NCI-H446 (cell line): Measurements from ENCODE around the gene ORM1.
"Not testable (repeated sequence)": the region's sequence is repeated elsewhere in the genome, so short reads cannot be mapped to it uniquely, and the experiment has no call there.

ENCODE experiments used
- DNase-seq, 2 experiments: peaks; one replicate each; lab custom pipeline; 2025; lab: John Stamatoyannopoulos, UW

Gene ORM1

GRCh38 chr9:114322831-114323531 lies at the start of gene ORM1:
TSS of gene ORM1 (plus strand) at chr9:114323098. CDS start at chr9:114323134, 36 bp downstream.
- DNase-seq, result not testable (repeated sequence)

- DNase-seq, result no peak
Observed at GRCh38 chr9:114273461-114273881, 49.4 kb upstream of the ORM1 start.

GRCh38 chr9:114274217-114274616 lies 48.7 kb upstream of the ORM1 start:
- DNase-seq, result no peak

GRCh38 chr9:114275246-114276004 lies 47.5 kb upstream of the ORM1 start:
- peak; percentile 14 to 69 for DNase-seq

GRCh38 chr9:114276908-114277821 lies 45.7 kb upstream of the ORM1 start:
- DNase-seq, result no peak

- no peak for DNase-seq
Observed at GRCh38 chr9:114278356-114278755, 44.5 kb upstream of the ORM1 start.

GRCh38 chr9:114278881-114279570 lies 43.9 kb upstream of the ORM1 start:
- no peak for DNase-seq

GRCh38 chr9:114279693-114280092 lies 43.2 kb upstream of the ORM1 start:
- DNase-seq, result no peak

GRCh38 chr9:114280636-114281472 lies 42.0 kb upstream of the ORM1 start:
- no peak for DNase-seq

GRCh38 chr9:114281473-114282103 lies 41.3 kb upstream of the ORM1 start:
- DNase-seq, result no peak

GRCh38 chr9:114282104-114282485 lies 40.8 kb upstream of the ORM1 start:
- no peak for DNase-seq

- no peak for DNase-seq
Observed at GRCh38 chr9:114282507-114282906, 40.4 kb upstream of the ORM1 start.

GRCh38 chr9:114282926-114283325 lies 40.0 kb upstream of the ORM1 start:
- DNase-seq, result no peak

GRCh38 chr9:114283551-114284111 lies 39.3 kb upstream of the ORM1 start:
- no peak for DNase-seq

GRCh38 chr9:114284316-114285060 lies 38.4 kb upstream of the ORM1 start:
- no peak for DNase-seq

GRCh38 chr9:114285166-114285867 lies 37.6 kb upstream of the ORM1 start:
- DNase-seq, result no peak

GRCh38 chr9:114286146-114286679 lies 36.7 kb upstream of the ORM1 start:
- no peak for DNase-seq

- no peak for DNase-seq
Observed at GRCh38 chr9:114287001-114287762, 35.7 kb upstream of the ORM1 start.
